ENCODE measurements around the gene MTRF1L. TPM values are rescaled to one million over a fixed set of nuclear protein-coding genes. Genes with fewer than 3 reads are reported as not detected.

The MTRF1L gene
- total and polyA plus RNA-seq, 2 of the 8 experiments (the other 6 are each of a cell fraction or from before 2014, with no cell fraction given) = 4.5 to 26.5 TPM

DNA sequence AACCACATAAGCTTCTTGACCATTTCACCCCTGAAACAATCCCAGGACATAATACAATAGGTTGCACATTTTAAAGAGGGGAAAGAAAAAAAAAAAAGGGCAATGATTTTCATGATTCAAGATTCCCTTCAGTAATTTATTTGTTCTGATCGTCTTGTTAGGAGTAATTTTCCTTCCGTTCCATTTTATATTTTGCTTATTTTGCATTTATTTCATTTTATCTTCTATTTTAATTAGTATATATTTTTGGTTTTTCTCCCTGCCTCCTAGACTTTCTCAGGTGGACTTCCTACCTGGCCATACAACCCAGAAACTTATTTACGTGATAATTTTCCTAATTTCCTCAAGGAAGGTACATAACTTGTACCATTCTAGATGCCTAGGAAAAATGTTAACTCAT is 52.3 kb downstream of the MTRF1L start:
- H3K79me1 ChIP-seq (ENCODE audit: low read depth, low read length) = no peaks in the 10 kb centered on the region
- WGBS, 2 experiments (ENCODE audit: extremely low coverage in 1 of 2, insufficient coverage in 1 of 2, insufficient read length in 1 of 2, insufficient replicate concordance in 2 of 2, low coverage in 1 of 2, low lambda C conversion rate in 2 of 2, missing lambda C conversion rate in 1 of 2) = 85% methylated on average over 3 of the region's 3 CpGs; no CpG with 5 or more reads in 1 of the 2 experiments
- no peak overlapping the region for H3K14ac ChIP-seq (ENCODE audit: insufficient read length)
- POLR2A ChIA-PET (ENCODE audit: partially characterized antibody) = no interaction called here
- no peak overlapping the region for H4K91ac ChIP-seq (replicated peaks; ENCODE audit: insufficient read length, low read length)
- no peak overlapping the region for H2BK12ac ChIP-seq (ENCODE audit: low read depth, low read length)
- H2AK5ac ChIP-seq (ENCODE audit: low read depth, low read length) = no peak overlapping the region
- no peaks in the 10 kb centered on the region for H3K23me2 ChIP-seq (ENCODE audit: low read depth, low read length)
- H3K18ac ChIP-seq (ENCODE audit: extremely low read depth, low read length) = no peak overlapping the region
- H3K36me3 ChIP-seq (ENCODE audit: control insufficient read depth in 2 of 4, insufficient read depth in 4 of 4, low read length in 3 of 4) = no peaks in the 10 kb centered on the region
- no peak overlapping the region for H2BK15ac ChIP-seq (ENCODE audit: low read length)
- no peak overlapping the region for H2BK20ac ChIP-seq (ENCODE audit: low read length)
- no peak overlapping the region for H3K4ac ChIP-seq (replicated peaks; ENCODE audit: insufficient read length, low read depth, low read length)
- no peak overlapping the region for H3K4me3 ChIP-seq (ENCODE audit: extremely low read depth in 1 of 4, insufficient read depth in 2 of 4, low read depth in 3 of 4, low read length in 4 of 4)
- H4K8ac ChIP-seq (ENCODE audit: extremely low read depth, insufficient read depth, low read length) = no peak overlapping the region
- no peaks in the 10 kb centered on the region for H3K9me3 ChIP-seq (ENCODE audit: insufficient read depth in 2 of 2, low read depth in 1 of 2, low read length in 1 of 2)
- no peak overlapping the region for H3K27ac ChIP-seq (ENCODE audit: low read depth, low read length)
- peaks cover 0 to 4% (median 1%) of the 10 kb centered on the region in 4 experiments; a peak in 3 of 7 replicates for H3K4me1 ChIP-seq (replicated peaks in 1 of 4; ENCODE audit: control insufficient read depth in 3 of 4, insufficient read depth in 4 of 4, low read length in 3 of 4)
- no peaks in the 10 kb centered on the region for H3K27me3 ChIP-seq (replicated peaks in 1 of 4; ENCODE audit: control insufficient read depth in 3 of 4, extremely low read depth in 1 of 4, insufficient read depth in 3 of 4, low read length in 3 of 4)
- H3K56ac ChIP-seq (replicated peaks; ENCODE audit: insufficient read length, low read depth, low read length) = no peak overlapping the region
- DNase-seq (ENCODE audit: low read depth in 1 of 2, low spot score in 2 of 2) = no peak
- H3K23ac ChIP-seq (ENCODE audit: insufficient read length) = no peak overlapping the region
- CTCF ChIA-PET (ENCODE audit: partially characterized antibody) = interaction anchor here (1.1 to 6.7 kb wide), 13 partner anchors 9 to 233 kb away, joined by 3 to 79 read pairs (median 6); partner anchors contain the start of gene VIP
- no peak overlapping the region for H3K4me2 ChIP-seq (ENCODE audit: insufficient read depth in 1 of 2, low read depth in 2 of 2, low read length in 2 of 2)
- H2BK120ac ChIP-seq (replicated peaks; ENCODE audit: low read depth, low read length) = no peak overlapping the region
- no peak overlapping the region for H4K5ac ChIP-seq (ENCODE audit: insufficient read length, low read depth, low read length)
- no peak overlapping the region for H2BK5ac ChIP-seq (ENCODE audit: low read depth, low read length)
- H2AFZ ChIP-seq (ENCODE audit: low read length) = no peak overlapping the region
- H4K20me1 ChIP-seq (replicated peaks in 1 of 2; ENCODE audit: control insufficient read depth in 1 of 2, insufficient read depth in 2 of 2, low read length in 2 of 2) = no peaks in the 10 kb centered on the region
- no peak for FAIRE-seq
- no peaks in the 10 kb centered on the region for H3K79me2 ChIP-seq (ENCODE audit: control insufficient read depth in 1 of 2, insufficient read depth in 2 of 2, low read length in 2 of 2)
- H3K9ac ChIP-seq (replicated peaks in 1 of 4; ENCODE audit: extremely low read depth in 1 of 4, low read depth in 3 of 4, low read length in 3 of 4) = no peak overlapping the region
- TF ChIP-seq, protein P1, sequence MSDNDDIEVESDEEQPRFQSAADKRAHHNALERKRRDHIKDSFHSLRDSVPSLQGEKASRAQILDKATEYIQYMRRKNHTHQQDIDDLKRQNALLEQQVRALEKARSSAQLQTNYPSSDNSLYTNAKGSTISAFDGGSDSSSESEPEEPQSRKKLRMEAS (IDR thresholded peaks at IDR 0.05) = no peak
- TF ChIP-seq SP4 (IDR thresholded peaks at IDR 0.05; ENCODE audit: low read length) (no peak), CBX8 (IDR thresholded peaks at IDR 0.05; ENCODE audit: borderline replicate concordance, low read depth, low read length) (no peak), CEBPB (IDR thresholded peaks at IDR 0.05; ENCODE audit: low read depth, low read length) (no peak), NANOG (IDR thresholded peaks at IDR 0.05; ENCODE audit: insufficient read depth, low read depth, low read length, poor library complexity, severe bottlenecking) (no peak), POU5F1 (IDR thresholded peaks at IDR 0.05; ENCODE audit: low read depth, low read length) (no peak), SAP30 (IDR thresholded peaks at IDR 0.05; ENCODE audit: insufficient read depth, insufficient replicate concordance, low read length) (no peak), TAF7 (optimal IDR thresholded peaks at IDR 0.05; ENCODE audit: borderline replicate concordance, low read depth, low read length) (no peak), RNF2 (IDR thresholded peaks at IDR 0.05; ENCODE audit: borderline replicate concordance, low read depth, low read length, missing control alignments, poor library complexity, severe bottlenecking) (no peak), BRCA1 (IDR thresholded peaks at IDR 0.05; ENCODE audit: low read depth, low read length) (no peak), NRF1 (IDR thresholded peaks at IDR 0.05; ENCODE audit: low read depth, low read length) (no peak), EZH2 (IDR thresholded peaks at IDR 0.05; ENCODE audit: low read depth, low read length, severe bottlenecking) (no peak)

All from H1 (cell line).